GM18517 (cell line): Measurements from ENCODE around the gene ARMH4.

ENCODE experiments used
- ATAC-seq: cut with Tn5 transposase; IDR thresholded peaks from one replicate; pipeline ENCODE4 v1.9.1; 2021; ENCODE audit warnings: mild to moderate bottlenecking, moderate library complexity; ENCODE audit not compliant: unreplicated experiment

The ARMH4 gene

GRCh38 chr14:58106446-58106845 lies 45.6 kb downstream of the ARMH4 start:
- no peak for ATAC-seq

GRCh38 chr14:58104808-58105207 lies 47.2 kb downstream of the ARMH4 start:
- no peak for ATAC-seq

- no peak for ATAC-seq
These were observed 51.2 kb downstream of the ARMH4 start for GRCh38 chr14:58100735-58101368.

- ATAC-seq: no peak
These were observed 52.3 kb downstream of the ARMH4 start for GRCh38 chr14:58099682-58100081.

GRCh38 chr14:58098507-58098906 lies 53.5 kb downstream of the ARMH4 start:
- no peak for ATAC-seq

GRCh38 chr14:58096731-58097130 lies 55.3 kb downstream of the ARMH4 start:
- no peak for ATAC-seq

GRCh38 chr14:58091883-58092630 lies 60.0 kb downstream of the ARMH4 start:
- ATAC-seq: no peak

GRCh38 chr14:58089612-58090011 lies 62.4 kb downstream of the ARMH4 start:
- ATAC-seq: no peak

GRCh38 chr14:58088961-58089360 lies 63.1 kb downstream of the ARMH4 start:
- no peak for ATAC-seq

GRCh38 chr14:58085877-58086276 lies 66.1 kb downstream of the ARMH4 start:
- ATAC-seq: no peak

- no peak for ATAC-seq
These were observed 69.4 kb downstream of the ARMH4 start for GRCh38 chr14:58082491-58083098.

GRCh38 chr14:58082011-58082410 lies 70.0 kb downstream of the ARMH4 start:
- no peak for ATAC-seq

GRCh38 chr14:58078471-58078870 lies 73.5 kb downstream of the ARMH4 start:
- ATAC-seq: no peak

- no peak for ATAC-seq
These were observed 73.9 kb downstream of the ARMH4 start for GRCh38 chr14:58078068-58078467.

GRCh38 chr14:58077621-58078020 lies 74.4 kb downstream of the ARMH4 start:
- no peak for ATAC-seq

- no peak for ATAC-seq
These were observed 78.5 kb downstream of the ARMH4 start for GRCh38 chr14:58073516-58073915.

GRCh38 chr14:58072288-58073071 lies 79.5 kb downstream of the ARMH4 start:
- peak; percentile 67 for ATAC-seq

GRCh38 chr14:58071341-58071740 lies 80.7 kb downstream of the ARMH4 start:
- ATAC-seq: no peak

- ATAC-seq: no peak
These were observed 83.7 kb downstream of the ARMH4 start for GRCh38 chr14:58068306-58068705.

- ATAC-seq: no peak
These were observed 85.9 kb downstream of the ARMH4 start for GRCh38 chr14:58066115-58066514.

- no peak for ATAC-seq
These were observed 90.4 kb downstream of the ARMH4 start for GRCh38 chr14:58061581-58061980.
